ENCODE data around the gene SLC8A1. TPM values are rescaled to one million over a fixed set of nuclear protein-coding genes. Genes with fewer than 3 reads are reported as not detected.

The SLC8A1 gene
- polyA plus RNA-seq, 4 donors, result 65.2 to 77.2 (median 68.5) TPM

DNA sequence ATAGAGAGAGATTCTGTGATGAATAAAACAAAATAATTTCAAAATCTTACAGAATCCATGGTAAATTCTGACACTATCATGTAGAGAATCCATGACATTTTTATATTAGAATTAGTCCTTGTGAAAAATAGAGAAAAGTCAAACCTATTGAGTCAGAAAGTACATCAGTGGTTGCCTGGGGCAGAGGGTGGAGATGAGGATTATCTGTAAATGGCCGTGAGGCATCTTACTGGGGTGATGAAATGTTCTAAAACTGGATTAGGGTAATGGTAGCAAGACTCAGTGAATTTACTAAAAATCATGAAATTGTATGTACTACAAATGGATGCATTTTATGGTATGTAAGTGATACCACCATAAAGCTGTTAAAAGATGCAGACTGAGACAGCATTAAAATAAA is 323.1 kb downstream of the SLC8A1 start:
- no peak for DNase-seq (ENCODE audit: low read depth in 4 of 4, low spot score in 2 of 4)

DNA sequence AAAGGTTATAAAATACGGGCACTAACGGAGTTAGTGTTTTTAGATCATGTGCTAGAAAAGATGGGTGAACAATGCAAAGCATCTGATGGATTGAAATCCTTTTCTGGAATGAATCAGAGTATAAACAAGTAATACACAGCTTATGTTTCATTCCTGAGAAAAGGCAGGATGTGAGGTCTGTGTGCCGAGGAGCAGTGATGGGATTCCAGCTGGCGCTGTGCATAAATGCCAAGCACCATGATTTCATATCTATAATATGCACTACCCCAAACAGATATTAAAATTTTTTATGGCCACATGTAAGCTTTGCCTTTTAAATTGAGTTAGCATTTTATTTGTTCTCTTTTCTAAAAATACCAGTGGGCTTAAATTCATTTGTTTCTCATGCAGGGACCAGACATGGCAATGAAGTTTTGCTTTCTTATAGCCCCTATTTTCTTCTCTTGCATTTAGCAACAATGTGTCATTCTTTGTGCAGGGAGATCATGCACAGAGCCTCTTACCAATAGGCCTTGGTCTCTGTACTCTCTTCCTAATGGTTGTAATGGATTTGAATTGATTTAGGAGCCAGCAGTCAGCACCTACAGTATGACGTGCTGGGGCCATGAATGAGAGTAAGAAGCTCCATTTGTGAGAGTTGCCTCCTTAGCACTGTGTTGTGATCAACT is 323.9 kb downstream of the SLC8A1 start:
- no peak for DNase-seq (ENCODE audit: low read depth in 4 of 4, low spot score in 2 of 4)

DNA sequence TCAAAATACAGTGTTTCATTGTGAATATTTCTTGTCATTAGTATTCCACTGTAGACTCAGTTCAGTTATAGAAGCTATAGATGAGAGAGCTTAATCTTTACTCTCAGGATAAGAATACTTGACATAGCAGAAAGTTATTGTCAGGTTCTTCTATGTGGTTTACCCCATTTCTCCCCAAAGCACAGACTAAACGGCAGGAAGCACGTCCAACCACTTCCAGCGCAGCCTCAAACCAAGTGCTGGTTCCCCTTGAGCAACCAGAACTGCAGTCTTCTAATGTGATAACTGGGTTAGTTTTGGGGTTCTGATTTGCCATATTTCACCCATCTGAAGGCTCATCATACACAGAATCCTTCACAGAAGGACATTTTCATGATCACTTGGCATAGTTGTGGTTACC is 324.7 kb downstream of the SLC8A1 start:
- no peak for DNase-seq (ENCODE audit: low read depth in 4 of 4, low spot score in 2 of 4)

DNA sequence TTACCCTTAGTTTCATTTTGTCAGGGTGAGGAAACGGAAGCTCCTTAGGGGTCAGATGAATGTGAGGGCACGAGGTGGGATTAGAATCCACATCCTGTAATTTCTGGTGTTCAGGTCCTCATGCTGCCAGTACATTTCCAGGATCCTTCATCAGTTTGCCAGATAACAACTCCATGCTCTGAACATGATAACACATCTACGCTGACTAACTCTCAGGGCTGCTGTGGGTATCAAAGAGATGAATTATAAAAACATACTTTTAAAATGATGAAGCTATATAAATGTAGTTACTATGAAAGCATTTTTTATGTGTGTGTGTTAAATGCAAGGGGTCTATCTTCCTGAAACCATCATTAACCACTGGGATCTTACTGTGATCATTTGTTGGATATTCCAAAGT is 325.9 kb downstream of the SLC8A1 start:
- DNase-seq (ENCODE audit: low read depth in 4 of 4, low spot score in 2 of 4), result no peak

DNA sequence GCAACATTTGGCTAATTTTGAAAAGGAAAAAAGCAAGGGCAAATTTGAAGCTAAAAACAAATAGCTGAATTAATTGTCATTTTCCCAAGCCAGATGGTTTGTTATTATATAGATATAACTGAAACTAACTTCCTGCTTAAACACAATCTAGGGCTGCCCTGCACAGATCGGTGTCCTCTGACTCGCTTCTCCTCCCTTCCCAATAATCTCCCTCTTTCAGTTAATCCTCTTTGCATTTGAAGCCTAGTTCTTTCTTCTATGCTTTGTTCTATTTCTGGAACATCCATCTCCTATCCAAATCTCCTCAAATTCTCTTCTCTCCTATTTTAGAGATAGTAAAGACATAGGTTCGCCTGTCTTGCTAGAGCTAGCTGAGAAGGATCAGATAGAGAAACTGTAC is 328.1 kb downstream of the SLC8A1 start:
- no peak for DNase-seq (ENCODE audit: low read depth in 4 of 4, low spot score in 2 of 4)

DNA sequence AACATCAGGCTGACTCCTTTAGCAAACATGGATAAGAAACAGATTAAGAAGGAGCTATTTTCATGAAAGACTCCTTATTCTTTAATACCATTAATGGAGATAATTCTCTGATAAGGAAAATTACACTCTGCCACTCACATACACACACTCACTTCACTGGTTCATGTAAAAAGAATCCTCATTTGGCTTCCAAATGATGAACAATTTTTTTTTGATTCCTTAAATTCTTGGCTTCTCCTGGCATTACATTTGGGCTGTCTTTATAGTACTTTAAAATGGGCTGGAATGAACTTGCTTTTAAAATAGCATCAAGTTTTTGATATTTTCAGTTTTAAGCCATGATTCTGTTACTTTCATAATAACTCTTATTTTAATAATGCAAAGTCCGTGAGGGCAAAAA is 328.6 kb downstream of the SLC8A1 start:
- DNase-seq (ENCODE audit: low read depth in 4 of 4, low spot score in 2 of 4), result no peak

DNA sequence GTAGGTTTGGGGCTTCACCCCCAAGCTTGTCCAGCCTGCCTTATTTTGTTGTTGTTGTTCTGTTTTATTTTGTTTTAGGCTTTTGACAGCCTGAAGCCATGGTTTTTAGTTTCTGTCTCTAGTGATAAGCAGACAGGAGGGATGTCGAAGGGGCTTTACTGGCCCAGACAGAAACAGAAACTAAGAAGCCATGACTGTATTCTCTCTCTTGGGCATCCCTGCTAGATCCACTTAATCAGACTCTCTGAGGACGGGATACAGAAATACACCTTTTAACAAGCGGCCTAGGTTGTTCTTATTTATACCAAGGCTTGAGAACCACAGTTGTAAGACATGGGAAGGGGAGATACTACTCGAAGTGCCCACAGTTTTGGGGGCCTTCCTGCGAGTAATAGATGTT is 330.9 kb downstream of the SLC8A1 start:
- no peak for DNase-seq (ENCODE audit: low read depth in 4 of 4, low spot score in 2 of 4)

DNA sequence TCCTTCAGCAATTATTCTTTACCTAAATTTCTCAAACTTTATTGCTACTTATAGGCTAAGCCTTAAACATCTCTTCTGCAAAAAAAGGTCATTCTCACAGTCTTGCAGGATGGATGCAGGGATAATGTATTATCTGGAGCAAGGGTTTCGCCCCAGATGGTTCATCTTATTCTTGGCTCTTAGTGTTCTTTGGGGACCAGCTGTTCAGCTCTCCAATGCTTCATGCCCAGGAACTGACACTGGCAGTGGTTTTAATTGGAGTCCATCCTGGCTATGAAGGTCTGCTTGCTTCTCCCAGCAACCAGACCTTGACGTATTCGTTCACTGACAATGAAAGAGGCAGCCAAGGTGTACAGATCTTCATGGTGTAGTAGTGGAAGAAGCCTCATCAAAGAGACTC is 331.9 kb downstream of the SLC8A1 start:
- no peak for DNase-seq (ENCODE audit: low read depth in 4 of 4, low spot score in 2 of 4)

DNA sequence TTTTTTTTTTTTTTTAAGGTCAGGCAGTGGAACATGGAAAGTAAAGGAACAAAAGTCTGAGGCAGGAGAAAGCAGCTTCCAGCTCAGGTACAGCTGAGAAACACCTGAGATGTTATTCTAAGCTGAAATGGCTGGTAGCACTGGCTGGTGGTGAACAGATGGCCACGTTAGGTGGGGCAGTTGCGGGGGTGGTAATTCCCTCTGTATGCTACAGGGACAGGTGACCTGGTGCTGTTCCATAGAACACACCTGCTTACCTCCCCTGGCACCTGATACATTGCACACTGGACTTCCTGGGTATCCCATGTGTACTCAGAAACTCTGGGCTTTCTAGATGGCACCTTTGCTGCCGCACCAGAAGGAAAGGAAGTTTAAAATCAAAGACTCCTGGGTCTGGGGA is 333.3 kb downstream of the SLC8A1 start:
- DNase-seq (ENCODE audit: low read depth in 4 of 4, low spot score in 2 of 4), result no peak

DNA sequence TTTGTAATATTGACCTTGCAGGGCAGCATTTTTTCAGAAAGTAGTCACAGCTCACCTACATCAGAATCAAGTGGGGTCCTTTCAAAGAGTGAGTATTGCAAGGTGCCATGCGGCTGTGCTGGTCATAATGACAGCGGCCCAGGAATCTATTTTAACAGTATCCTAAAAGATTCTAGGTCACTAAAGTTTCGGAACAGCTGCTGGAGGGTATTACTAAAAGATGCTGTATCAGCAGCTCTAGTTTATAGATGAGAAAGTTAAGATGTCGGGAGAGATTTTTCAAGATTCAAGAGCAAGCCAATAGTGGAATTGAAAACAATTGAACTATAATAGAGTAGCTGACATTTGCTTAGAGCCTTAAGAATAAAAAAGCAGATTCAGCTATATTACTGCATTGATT is 336.0 kb downstream of the SLC8A1 start:
- DNase-seq (ENCODE audit: low read depth in 4 of 4, low spot score in 2 of 4), result no peak

DNA sequence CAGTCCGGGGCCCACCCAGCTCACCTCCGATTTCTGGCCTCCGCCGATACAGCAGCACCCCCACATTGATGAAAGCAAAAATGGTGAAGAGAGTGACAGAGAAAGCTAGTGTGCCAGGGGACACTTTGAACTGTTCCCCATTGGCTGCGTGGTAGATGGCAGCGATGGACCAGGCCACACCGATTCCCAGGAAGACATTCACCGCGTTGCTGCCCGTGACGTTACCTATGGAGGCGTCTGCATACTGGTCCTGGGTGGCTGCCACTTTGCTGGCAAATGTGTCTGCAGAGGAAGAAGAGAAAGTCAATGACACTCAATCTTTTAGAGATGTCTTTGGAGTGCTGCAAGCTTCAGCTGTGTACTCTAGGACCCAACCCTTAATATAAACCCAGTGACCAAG is 336.5 kb downstream of the SLC8A1 start:
- DNase-seq (ENCODE audit: low read depth in 4 of 4, low spot score in 2 of 4), result no peak

DNA sequence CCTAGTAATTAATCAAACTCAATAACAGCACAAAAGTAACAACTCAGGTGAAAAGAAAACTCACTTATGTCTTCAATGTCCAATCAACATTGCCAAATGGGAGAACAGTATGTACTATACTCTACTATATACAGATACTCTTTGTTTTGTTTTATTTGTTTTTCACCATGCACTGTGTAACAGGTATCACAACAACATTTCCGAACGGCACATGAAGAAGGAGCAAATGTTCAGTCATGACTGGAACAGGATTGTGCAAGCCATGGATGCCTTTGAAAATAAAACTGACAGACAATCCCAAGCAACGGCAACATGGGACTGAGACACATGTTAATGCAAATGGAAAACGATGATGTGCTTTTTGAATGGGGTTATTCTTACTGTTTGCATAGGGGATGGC is 337.9 kb downstream of the SLC8A1 start:
- DNase-seq (ENCODE audit: low read depth in 4 of 4, low spot score in 2 of 4), result no peak

DNA sequence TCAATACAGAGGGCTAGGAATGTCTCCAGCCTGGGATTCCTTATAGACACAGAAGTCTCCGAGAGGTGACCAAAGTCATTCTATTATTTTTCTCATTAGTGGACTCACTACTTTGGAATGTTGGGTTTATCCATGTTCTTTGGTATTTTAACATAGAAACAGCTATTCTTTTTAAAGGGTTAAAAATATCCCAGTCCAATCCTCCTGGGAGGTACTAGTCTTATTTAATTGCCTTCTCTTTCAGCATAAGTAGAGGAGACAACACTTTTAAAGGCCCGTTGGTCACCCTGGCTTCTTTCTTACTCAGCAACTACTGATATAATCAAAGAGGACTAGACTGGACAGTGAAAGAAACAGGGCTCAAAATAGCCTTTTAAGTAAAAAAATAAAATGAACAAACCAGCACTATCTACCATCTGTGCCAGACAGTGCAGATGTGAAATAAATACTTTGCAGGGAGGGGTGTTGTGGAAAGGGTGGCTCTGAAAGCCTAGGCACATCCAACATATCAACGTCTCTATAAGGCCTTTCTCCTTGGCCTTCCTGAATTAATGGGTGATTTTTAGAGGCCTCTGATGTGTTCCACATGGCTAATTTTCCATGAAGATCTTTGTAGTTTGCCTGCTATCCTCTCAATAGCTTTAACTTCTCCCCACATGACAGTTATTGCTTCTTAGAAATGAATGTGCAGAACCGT is 338.5 kb downstream of the SLC8A1 start:
- DNase-seq (ENCODE audit: low read depth in 4 of 4, low spot score in 2 of 4), result no peak

DNA sequence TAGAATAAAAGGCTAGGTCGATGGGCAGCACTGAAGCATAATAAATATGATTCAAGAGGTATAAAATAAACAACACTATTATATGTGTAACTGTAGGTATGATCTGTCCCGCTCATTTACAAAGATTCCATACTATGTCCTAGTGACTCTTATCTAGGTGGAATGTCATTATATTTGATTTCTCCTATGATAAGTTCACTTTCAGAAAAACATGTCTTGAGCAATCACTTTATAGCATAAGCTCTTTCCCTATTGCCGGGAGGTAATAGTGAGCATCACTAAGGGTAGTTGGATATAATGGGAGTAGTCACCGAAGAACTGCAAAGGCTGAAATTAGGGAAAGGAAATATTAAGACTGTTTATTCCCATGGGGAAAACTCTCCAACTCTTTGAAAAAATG is 342.5 kb downstream of the SLC8A1 start:
- DNase-seq (ENCODE audit: low read depth in 4 of 4, low spot score in 2 of 4), result no peak

DNA sequence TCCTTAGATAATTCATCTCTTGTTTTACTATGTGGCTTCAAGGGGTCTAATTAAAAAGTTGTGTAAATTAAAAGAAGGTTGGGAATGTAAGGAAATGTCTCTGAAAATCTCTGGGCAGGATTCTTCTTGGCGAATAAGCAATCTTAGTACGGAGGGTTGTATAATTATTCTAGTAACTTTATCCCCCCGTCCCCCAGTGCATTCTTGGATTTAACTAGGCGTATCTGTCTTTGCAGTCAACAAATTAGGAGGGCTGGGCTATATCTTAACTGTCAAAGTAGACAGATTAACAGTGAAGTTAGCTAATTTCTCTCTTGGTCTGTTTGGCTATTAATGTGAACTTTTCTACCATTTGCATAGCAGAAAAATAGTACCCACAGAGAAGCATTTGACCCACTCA is 343.0 kb downstream of the SLC8A1 start:
- DNase-seq (ENCODE audit: low read depth in 4 of 4, low spot score in 2 of 4), result peak in 1 of 4 donors; percentile 29

DNA sequence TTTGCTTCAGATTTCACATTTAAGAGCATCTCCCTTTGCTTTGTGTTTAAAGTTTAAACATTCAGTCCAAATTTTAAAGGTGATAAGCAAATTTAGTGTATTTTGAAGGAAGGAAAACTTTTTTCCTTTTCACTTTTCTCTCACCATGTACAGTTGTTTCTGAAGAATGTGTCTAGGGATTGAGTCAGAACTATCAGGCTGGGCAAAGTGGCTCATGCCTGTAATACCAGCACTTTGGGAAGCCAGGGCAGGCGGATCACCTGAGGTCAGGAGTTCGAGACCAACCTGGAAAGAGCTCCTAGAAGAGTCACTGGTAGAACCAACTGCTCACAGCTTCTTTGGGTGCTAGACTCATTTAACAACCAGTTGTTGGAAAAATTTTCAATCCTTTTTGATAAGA is 345.8 kb downstream of the SLC8A1 start:
- DNase-seq (ENCODE audit: low read depth in 4 of 4, low spot score in 2 of 4), result no peak

DNA sequence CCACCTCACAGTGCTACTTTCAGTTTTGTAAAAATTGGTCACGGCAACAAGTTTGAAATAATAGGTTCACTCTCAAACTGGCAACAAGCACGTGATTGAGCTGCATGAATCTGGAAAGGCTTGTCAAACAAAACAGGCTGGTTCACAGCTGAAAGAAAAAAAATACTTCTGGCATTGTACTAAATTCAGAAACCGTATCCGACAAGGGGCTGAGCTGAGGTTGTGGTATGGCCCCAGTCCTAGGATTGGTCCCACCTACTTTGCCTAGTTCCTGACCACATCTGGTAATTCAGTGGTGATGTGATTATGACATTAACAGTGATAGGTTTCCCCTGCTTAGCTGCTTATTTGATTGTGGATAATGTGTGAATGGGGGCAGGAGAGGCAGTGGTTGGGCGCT is 346.3 kb downstream of the SLC8A1 start:
- DNase-seq (ENCODE audit: low read depth in 4 of 4, low spot score in 2 of 4), result no peak

DNA sequence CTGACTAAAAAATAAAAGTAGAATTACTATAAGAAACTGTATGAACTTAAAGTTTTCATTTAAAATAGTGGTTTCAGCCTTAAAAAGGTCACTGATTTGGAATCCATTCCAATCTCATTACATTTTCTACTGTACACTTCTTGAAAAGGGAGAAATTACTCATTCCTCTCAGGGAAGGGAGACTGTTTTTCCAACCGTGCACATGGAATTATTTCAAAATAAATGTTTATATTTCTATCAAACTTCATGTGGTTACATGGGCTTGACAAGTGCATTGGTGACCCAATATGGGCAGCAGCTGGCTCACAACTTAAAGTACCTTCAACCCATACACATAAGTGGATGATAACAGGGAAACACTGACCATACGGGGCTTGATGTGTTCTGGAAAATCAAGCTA is 348.3 kb downstream of the SLC8A1 start:
- DNase-seq (ENCODE audit: low read depth in 4 of 4, low spot score in 2 of 4), result no peak

DNA sequence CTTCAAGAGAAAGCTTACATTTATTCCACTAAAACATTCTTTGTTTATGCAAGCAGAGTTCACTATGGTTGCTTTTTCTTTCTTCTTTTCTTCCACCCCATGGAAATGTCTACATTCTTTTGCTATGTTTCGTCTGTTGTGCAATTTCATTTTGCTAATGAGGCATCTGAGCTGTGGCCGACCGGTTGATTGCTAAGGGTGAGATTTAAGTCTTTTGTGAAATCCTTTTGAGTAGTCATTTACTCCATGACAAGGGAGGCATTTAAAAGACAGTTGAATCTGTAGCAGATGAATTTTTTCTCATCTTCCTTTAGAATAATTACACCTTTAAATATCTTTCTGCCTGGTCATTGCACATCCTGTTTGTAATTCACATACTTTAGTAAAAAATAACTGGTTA is 348.7 kb downstream of the SLC8A1 start:
- no peak for DNase-seq (ENCODE audit: low read depth in 4 of 4, low spot score in 2 of 4)

DNA sequence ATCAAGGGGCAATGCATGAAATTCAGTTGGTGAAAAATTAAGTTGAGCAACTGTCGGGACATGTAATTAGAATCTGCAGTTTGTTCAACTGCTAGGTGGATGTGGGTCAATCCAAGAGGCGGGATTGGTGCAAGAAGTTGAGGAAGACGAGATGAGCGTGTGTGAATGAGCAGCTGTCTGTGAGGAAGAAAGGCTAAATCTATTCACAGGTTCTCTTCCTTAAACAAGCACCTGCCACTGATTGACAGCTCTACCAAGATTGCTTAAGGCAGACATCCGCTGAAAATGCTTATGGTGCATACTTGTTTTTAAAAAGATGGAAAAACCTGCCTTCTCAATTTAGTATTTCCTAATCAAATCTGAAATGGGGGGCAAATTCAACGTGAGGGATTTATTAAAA is 349.4 kb downstream of the SLC8A1 start:
- DNase-seq (ENCODE audit: low read depth in 4 of 4, low spot score in 2 of 4), result no peak

DNA sequence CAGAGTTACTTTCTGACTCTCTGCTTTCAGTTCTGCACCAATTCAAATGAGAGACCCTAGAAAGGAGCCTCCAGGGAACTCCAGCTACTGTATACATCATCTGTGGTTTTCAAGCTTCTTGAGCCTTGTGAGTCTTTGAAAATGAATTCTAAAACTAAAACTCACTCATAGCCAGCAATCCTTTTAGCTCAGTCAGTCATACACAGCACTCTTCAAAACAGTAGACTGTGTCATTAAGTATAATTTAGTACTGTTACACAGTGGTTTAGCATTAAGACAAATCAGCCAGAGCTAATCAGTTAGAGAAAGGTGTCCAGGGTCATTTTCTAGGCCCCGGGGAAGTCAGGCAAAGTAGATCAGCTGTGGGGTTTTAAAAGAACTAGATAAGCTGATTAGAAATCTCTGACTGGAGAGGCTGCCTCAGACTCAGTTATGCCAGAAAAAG is 350.7 kb downstream of the SLC8A1 start:
- DNase-seq (ENCODE audit: low read depth in 4 of 4, low spot score in 2 of 4), result no peak

DNA sequence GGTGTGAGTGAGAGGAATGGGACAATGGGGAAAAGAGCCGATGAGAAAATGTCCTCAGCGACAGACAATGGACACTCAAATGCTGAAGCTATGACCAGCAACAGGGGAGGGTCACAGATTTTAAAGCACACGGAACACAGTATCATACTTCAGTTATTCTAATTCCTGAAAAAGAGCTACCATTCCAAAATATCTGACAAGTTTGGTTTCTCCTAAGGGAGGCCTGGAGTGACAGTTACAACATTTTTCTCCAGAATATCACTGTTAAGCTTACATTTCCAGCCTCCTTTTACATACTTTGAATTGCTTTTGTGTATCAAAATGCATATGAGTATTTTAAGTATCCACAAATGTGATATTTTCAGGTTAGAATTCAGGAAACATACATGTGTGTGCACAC is 351.2 kb downstream of the SLC8A1 start:
- no peak for DNase-seq (ENCODE audit: low read depth in 4 of 4, low spot score in 2 of 4)

Data from left renal cortex interstitium (tissue), 4 donors.